ENCODE results near the gene PRSS48. TPM values are rescaled to one million over a fixed set of nuclear protein-coding genes. Genes with fewer than 3 reads are reported as not detected.
A peak's percentile ranks its signal among the peaks of the same experiment; 100 is the strongest.

The PRSS48 gene, protein sequence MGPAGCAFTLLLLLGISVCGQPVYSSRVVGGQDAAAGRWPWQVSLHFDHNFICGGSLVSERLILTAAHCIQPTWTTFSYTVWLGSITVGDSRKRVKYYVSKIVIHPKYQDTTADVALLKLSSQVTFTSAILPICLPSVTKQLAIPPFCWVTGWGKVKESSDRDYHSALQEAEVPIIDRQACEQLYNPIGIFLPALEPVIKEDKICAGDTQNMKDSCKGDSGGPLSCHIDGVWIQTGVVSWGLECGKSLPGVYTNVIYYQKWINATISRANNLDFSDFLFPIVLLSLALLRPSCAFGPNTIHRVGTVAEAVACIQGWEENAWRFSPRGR
- total RNA-seq (not detected), polyA plus RNA-seq (under 1 TPM in 1 of 2 donors, not detected in 1; 0.64 TPM)

DNA sequence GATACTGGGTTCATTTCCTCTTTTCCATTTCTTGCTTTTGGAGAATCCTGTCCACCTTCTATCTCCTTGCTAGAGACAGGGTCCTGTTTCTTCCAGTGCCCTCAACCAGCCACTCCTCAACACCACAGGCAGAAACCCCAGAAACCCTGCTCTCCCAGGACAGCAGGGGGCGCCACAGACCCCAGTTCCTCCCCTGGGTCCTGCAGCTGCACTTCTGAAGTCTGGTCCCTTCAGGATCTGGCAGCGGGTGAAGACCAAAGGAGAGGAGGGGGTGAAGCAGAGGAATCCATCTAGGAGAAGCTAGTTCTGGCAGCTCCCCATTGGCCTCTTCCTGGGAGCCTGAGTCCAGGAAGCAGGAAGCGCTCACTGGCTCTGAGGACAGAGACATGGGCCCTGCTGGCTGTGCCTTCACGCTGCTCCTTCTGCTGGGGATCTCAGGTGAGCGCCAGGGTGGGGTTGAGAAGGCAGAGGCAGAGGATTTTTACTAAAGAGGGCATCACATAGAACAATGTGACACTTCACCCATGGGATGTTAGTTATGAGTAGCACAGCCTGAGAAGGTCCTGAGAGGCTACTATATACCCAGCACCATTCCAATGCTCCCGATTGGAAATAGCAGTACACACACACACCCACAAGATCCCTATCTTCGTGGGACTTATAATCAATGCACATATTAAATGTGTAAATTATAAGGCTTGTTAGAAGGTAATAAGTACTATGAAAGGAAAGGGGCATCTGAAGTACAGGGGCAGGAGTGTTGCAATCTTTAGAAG lies at the start of gene PRSS48:
Gene PRSS48, plus strand, starts transcription at position 375 of the 776 bp plus-strand sequence. Its CDS starts 12 bp downstream, at position 387.
- H3K4me3 ChIP-seq (ENCODE audit: low read depth in 1 of 3, low read length in 3 of 3) = no peak within 1 kb of the TSS
- no peaks in the 10 kb centered on the region for H3K36me3 ChIP-seq (ENCODE audit: control insufficient read depth in 4 of 4, insufficient read depth in 3 of 4, low read depth in 1 of 4, low read length in 3 of 4)
- no peaks in the 10 kb centered on the region for H3K27me3 ChIP-seq (ENCODE audit: control insufficient read depth in 4 of 4, insufficient read depth in 4 of 4, low read length in 3 of 4)
- peaks cover 0 to 9% (median 1%) of the 10 kb centered on the region in 4 donors for H3K4me1 ChIP-seq (ENCODE audit: control insufficient read depth in 4 of 4, insufficient read depth in 4 of 4, low read length in 3 of 4)
- peak; percentile 71 for DNase-seq (ENCODE audit: low spot score)
- no peaks in the 10 kb centered on the region for H3K9me3 ChIP-seq (ENCODE audit: control insufficient read depth in 4 of 4, low read length in 3 of 4)
- TF ChIP-seq GABPA (IDR thresholded peaks at IDR 0.05 in 1 of 2, conservative IDR thresholded peaks at IDR 0.05 in 1 of 2) = no peak
- TF ChIP-seq, protein P1, sequence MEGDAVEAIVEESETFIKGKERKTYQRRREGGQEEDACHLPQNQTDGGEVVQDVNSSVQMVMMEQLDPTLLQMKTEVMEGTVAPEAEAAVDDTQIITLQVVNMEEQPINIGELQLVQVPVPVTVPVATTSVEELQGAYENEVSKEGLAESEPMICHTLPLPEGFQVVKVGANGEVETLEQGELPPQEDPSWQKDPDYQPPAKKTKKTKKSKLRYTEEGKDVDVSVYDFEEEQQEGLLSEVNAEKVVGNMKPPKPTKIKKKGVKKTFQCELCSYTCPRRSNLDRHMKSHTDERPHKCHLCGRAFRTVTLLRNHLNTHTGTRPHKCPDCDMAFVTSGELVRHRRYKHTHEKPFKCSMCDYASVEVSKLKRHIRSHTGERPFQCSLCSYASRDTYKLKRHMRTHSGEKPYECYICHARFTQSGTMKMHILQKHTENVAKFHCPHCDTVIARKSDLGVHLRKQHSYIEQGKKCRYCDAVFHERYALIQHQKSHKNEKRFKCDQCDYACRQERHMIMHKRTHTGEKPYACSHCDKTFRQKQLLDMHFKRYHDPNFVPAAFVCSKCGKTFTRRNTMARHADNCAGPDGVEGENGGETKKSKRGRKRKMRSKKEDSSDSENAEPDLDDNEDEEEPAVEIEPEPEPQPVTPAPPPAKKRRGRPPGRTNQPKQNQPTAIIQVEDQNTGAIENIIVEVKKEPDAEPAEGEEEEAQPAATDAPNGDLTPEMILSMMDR (IDR thresholded peaks at IDR 0.05; ENCODE audit: low read depth, low read length, missing input control) = peak; percentile 70
- TF ChIP-seq RAD21 (IDR thresholded peaks at IDR 0.05) = peak; percentile 85 to 94
- TF ChIP-seq, protein P2, sequence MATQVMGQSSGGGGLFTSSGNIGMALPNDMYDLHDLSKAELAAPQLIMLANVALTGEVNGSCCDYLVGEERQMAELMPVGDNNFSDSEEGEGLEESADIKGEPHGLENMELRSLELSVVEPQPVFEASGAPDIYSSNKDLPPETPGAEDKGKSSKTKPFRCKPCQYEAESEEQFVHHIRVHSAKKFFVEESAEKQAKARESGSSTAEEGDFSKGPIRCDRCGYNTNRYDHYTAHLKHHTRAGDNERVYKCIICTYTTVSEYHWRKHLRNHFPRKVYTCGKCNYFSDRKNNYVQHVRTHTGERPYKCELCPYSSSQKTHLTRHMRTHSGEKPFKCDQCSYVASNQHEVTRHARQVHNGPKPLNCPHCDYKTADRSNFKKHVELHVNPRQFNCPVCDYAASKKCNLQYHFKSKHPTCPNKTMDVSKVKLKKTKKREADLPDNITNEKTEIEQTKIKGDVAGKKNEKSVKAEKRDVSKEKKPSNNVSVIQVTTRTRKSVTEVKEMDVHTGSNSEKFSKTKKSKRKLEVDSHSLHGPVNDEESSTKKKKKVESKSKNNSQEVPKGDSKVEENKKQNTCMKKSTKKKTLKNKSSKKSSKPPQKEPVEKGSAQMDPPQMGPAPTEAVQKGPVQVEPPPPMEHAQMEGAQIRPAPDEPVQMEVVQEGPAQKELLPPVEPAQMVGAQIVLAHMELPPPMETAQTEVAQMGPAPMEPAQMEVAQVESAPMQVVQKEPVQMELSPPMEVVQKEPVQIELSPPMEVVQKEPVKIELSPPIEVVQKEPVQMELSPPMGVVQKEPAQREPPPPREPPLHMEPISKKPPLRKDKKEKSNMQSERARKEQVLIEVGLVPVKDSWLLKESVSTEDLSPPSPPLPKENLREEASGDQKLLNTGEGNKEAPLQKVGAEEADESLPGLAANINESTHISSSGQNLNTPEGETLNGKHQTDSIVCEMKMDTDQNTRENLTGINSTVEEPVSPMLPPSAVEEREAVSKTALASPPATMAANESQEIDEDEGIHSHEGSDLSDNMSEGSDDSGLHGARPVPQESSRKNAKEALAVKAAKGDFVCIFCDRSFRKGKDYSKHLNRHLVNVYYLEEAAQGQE (IDR thresholded peaks at IDR 0.05) = no peak
- TF ChIP-seq TAF1 (conservative IDR thresholded peaks at IDR 0.05) = no peak
- no peak within 1 kb of the TSS for H3K9ac ChIP-seq (ENCODE audit: low read depth in 1 of 2, low read length in 2 of 2)
- no peak within 1 kb of the TSS for H3K27ac ChIP-seq (ENCODE audit: low read depth in 1 of 2, low read length in 2 of 2)
- WGBS = 71% methylated on average over 7 of the region's 7 CpGs

DNA sequence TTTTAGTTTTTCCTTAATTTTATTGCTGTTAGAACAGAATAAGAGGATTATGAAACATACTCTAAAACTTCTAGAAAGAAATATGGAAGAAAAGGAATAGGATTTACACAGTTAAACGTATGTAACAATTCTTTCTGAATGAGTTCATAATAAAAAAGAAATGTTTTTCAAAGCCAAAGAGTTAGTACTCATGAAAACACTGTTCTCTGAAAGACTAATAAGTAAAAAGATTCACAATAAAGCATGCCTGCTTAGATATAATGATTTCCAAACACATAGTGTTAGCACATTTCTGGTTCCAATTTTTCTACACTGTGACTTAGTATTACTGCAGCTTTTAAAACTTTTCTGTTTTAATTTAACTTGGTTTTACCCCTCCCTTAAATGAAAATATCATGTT lies 49.8 kb upstream of the PRSS48 start:
- Histone ChIP-seq H3K4me1 (ENCODE audit: control insufficient read depth in 4 of 4, insufficient read depth in 4 of 4, low read length in 3 of 4) (peaks cover 0 to 4% (median 3%) of the 10 kb centered on the region in 4 donors), H3K36me3 (ENCODE audit: control insufficient read depth in 4 of 4, insufficient read depth in 3 of 4, low read depth in 1 of 4, low read length in 3 of 4) (peaks cover 0 to 2% (median 0%) of the 10 kb centered on the region in 4 donors), H3K27me3 (ENCODE audit: control insufficient read depth in 4 of 4, insufficient read depth in 4 of 4, low read length in 3 of 4) (no peaks in the 10 kb centered on the region), H3K9ac (ENCODE audit: low read depth in 1 of 2, low read length in 2 of 2) (no peak overlapping the region), H3K27ac (ENCODE audit: low read depth in 1 of 2, low read length in 2 of 2) (peak overlapping the region in 1 of 2 donors; percentile 9), H3K4me3 (ENCODE audit: low read depth in 1 of 3, low read length in 3 of 3) (no peak overlapping the region), H3K9me3 (ENCODE audit: control insufficient read depth in 4 of 4, low read length in 3 of 4) (no peaks in the 10 kb centered on the region)
- 69% methylated on average over 1 of the region's 1 CpG for WGBS
- DNase-seq (ENCODE audit: low spot score) = no peak
- no peak for TF ChIP-seq JUND (IDR thresholded peaks at IDR 0.05)
- TF ChIP-seq YY1 (IDR thresholded peaks at IDR 0.05) = no peak
- TF ChIP-seq GABPA (IDR thresholded peaks at IDR 0.05 in 1 of 2, conservative IDR thresholded peaks at IDR 0.05 in 1 of 2) = no peak
- TF ChIP-seq FOXA2 (IDR thresholded peaks at IDR 0.05) = no peak
- TF ChIP-seq, protein P1 (IDR thresholded peaks at IDR 0.05; ENCODE audit: low read depth, low read length, missing input control) = no peak
- TF ChIP-seq, protein P3, sequence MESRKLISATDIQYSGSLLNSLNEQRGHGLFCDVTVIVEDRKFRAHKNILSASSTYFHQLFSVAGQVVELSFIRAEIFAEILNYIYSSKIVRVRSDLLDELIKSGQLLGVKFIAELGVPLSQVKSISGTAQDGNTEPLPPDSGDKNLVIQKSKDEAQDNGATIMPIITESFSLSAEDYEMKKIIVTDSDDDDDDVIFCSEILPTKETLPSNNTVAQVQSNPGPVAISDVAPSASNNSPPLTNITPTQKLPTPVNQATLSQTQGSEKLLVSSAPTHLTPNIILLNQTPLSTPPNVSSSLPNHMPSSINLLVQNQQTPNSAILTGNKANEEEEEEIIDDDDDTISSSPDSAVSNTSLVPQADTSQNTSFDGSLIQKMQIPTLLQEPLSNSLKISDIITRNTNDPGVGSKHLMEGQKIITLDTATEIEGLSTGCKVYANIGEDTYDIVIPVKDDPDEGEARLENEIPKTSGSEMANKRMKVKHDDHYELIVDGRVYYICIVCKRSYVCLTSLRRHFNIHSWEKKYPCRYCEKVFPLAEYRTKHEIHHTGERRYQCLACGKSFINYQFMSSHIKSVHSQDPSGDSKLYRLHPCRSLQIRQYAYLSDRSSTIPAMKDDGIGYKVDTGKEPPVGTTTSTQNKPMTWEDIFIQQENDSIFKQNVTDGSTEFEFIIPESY (IDR thresholded peaks at IDR 0.05) = no peak
- TF ChIP-seq RXRA (IDR thresholded peaks at IDR 0.05) = no peak
- TF ChIP-seq NR2F2 (IDR thresholded peaks at IDR 0.05) = no peak
- TF ChIP-seq RAD21 (IDR thresholded peaks at IDR 0.05) = no peak
- no peak for TF ChIP-seq FOXA1 (IDR thresholded peaks at IDR 0.05)
- no peak for TF ChIP-seq SP1 (IDR thresholded peaks at IDR 0.05)
- TF ChIP-seq, protein P2 (IDR thresholded peaks at IDR 0.05) = no peak
- TF ChIP-seq EGR1 (IDR thresholded peaks at IDR 0.05; ENCODE audit: low read depth in 2 of 2) = no peak
- no peak for TF ChIP-seq HNF4G (IDR thresholded peaks at IDR 0.05)

All from liver (tissue), 9 donors.